Spinal cord (tissue), 10 donors: ENCODE measurements around the gene CAMKK1. TPM values are rescaled to one million over a fixed set of nuclear protein-coding genes. Genes with fewer than 3 reads are reported as not detected.
A peak's percentile ranks its signal among the peaks of the same experiment; 100 is the strongest.

ENCODE experiments used
- DNase-seq, 6 donors: peaks; one replicate each; pipeline versions ENCODE4 v3.0.0 to v3.0.0-alpha.2; 2013 to 2015; ENCODE audit warnings: low spot score in 6 of 6, low read depth in 4 of 6
- H3K27ac ChIP-seq: one replicate; pipeline ENCODE4 v1.5.1; 2013; ENCODE audit warnings: low read depth, low read length, control low read depth
- H3K27me3 ChIP-seq: one replicate; pipeline ENCODE4 v1.6.1; 2013; ENCODE audit warnings: low read length; ENCODE audit not compliant: control insufficient read depth, insufficient read depth
- H3K36me3 ChIP-seq: one replicate; pipeline ENCODE4 v1.6.1; 2013; ENCODE audit warnings: low read length; ENCODE audit not compliant: control insufficient read depth, insufficient read depth
- H3K4me1 ChIP-seq: one replicate; pipeline ENCODE4 v1.6.1; 2013; ENCODE audit warnings: low read length; ENCODE audit not compliant: control insufficient read depth, insufficient read depth
- H3K4me3 ChIP-seq: one replicate; pipeline ENCODE4 v1.5.1; 2013; ENCODE audit warnings: low read depth, low read length, control low read depth
- H3K9me3 ChIP-seq: one replicate; pipeline ENCODE4 v1.6.1; 2013; ENCODE audit warnings: low read length; ENCODE audit not compliant: control insufficient read depth, insufficient read depth
- WGBS: methylation state at CpG from one replicate; pipeline ENCODE4 v1.1.5; 2013; ENCODE audit warnings: missing lambda C conversion rate; ENCODE audit not compliant: insufficient coverage; 5-methylcytosine and 5-hydroxymethylcytosine counted together
- polyA plus RNA-seq, 2 donors: library from polyadenylated mRNA; unstranded; fragments of 120-200 nt; gene quantifications; one replicate each; pipeline ENCODE4 v1.2.1, GENCODE V29; 2013; ENCODE audit not compliant: insufficient read length in 2 of 2
- total RNA-seq, 2 donors: library from RNA; depleted of rRNA in 1 of 2; stranded (reverse); fragments of 120-200 nt in 1 of 2; fragments of >200 nt in 1 of 2; gene quantifications; one replicate each; pipeline versions ENCODE4 v1.2.3 to v1.2.4, GENCODE V29; 2013 to 2014
- donor health status: healthy.

The CAMKK1 gene
- total and polyA plus RNA-seq, 4 donors = 5.2 to 22.5 (median 13.5) TPM

DNA sequence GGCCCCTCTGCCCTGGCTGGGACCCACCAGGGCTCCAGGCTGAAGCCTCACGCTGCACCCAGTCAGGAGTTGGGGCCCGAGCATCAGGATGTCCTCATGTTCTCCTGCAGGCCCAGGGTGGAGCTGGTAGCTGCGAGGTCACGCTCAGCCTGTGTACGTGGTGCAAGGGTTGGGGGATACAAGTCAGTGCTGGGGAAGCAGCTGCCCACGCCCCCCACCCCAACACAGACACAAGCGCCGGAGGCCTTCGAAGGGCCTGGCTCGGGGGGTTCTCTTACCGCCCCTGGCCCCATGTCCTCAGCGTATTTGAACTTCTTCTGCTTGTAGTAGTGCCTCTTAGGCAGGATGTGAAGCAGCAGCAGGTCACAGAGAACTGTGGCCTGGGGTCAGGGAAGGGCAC lies 4.9 kb upstream of the CAMKK1 start:
- Histone ChIP-seq H3K4me3 (no peak overlapping the region), H3K9me3 (no peaks in the 10 kb centered on the region), H3K27me3 (no peaks in the 10 kb centered on the region), H3K27ac (no peak overlapping the region), H3K4me1 (peaks cover 30% of the 10 kb centered on the region), H3K36me3 (no peaks in the 10 kb centered on the region)
- WGBS = 88% methylated on average over 3 of the region's 12 CpGs
- DNase-seq = no peak

- peaks cover 34% of the 10 kb centered on the region for H3K4me1 ChIP-seq
- no peak overlapping the region for H3K27ac ChIP-seq
- no peaks in the 10 kb centered on the region for H3K27me3 ChIP-seq
- H3K9me3 ChIP-seq = no peaks in the 10 kb centered on the region
- WGBS = 81% methylated on average over 5 of the region's 6 CpGs
- no peak for DNase-seq
- no peak overlapping the region for H3K4me3 ChIP-seq
- H3K36me3 ChIP-seq = no peaks in the 10 kb centered on the region
Observed at GRCh38 chr17:3896968-3897235, 4.0 kb upstream of the CAMKK1 start.

GRCh38 chr17:3896108-3896967 lies 3.5 kb upstream of the CAMKK1 start:
- H3K27ac ChIP-seq = no peak overlapping the region
- no peaks in the 10 kb centered on the region for H3K27me3 ChIP-seq
- no peaks in the 10 kb centered on the region for H3K9me3 ChIP-seq
- DNase-seq = peak in 1 of 6 donors; percentile 55
- H3K36me3 ChIP-seq = no peaks in the 10 kb centered on the region
- peaks cover 40% of the 10 kb centered on the region for H3K4me1 ChIP-seq
- WGBS = 52% methylated on average over 13 of the region's 15 CpGs
- no peak overlapping the region for H3K4me3 ChIP-seq

GRCh38 chr17:3895354-3895753 lies 2.5 kb upstream of the CAMKK1 start:
- no peak overlapping the region for H3K4me3 ChIP-seq
- H3K4me1 ChIP-seq = peaks cover 47% of the 10 kb centered on the region
- no peak for DNase-seq
- H3K9me3 ChIP-seq = no peaks in the 10 kb centered on the region
- WGBS = no CpG with 5 or more reads among the region's 3 CpGs
- no peaks in the 10 kb centered on the region for H3K36me3 ChIP-seq
- H3K27me3 ChIP-seq = no peaks in the 10 kb centered on the region
- H3K27ac ChIP-seq = no peak overlapping the region

GRCh38 chr17:3894911-3895343 lies 2.1 kb upstream of the CAMKK1 start:
- Histone ChIP-seq H3K9me3 (no peaks in the 10 kb centered on the region), H3K36me3 (no peaks in the 10 kb centered on the region), H3K4me3 (no peak overlapping the region), H3K27ac (no peak overlapping the region), H3K27me3 (no peaks in the 10 kb centered on the region), H3K4me1 (peaks cover 51% of the 10 kb centered on the region)
- WGBS = 56% methylated on average over 2 of the region's 2 CpGs
- DNase-seq = peak in 1 of 6 donors; percentile 47

DNA sequence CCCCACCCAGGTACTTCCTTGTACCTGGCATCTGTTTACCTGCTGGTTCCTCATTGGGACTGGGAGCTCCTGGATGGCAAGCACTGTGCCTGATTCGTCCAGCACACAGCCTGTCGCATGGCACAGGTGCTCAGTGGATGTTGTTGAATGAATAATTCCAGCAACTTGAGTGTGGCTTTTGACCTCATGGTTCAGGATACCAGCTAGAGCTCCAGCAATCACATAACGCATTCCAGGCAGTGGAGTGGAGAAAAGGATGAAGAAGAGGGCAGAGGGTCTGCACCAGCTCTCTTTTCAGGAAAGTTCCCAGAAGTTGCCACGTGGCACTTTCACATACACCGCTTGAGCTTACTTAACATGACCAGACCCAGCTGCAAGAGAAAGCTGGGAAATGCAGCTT lies 1.3 kb upstream of the CAMKK1 start:
- Histone ChIP-seq H3K27ac (no peak overlapping the region), H3K27me3 (no peaks in the 10 kb centered on the region), H3K9me3 (no peaks in the 10 kb centered on the region), H3K36me3 (peaks cover 5% of the 10 kb centered on the region), H3K4me3 (no peak overlapping the region), H3K4me1 (peaks cover 58% of the 10 kb centered on the region)
- WGBS = 90% methylated on average over 4 of the region's 5 CpGs
- no peak for DNase-seq

- H3K4me1 ChIP-seq = peaks cover 63% of the 10 kb centered on the region
- H3K27me3 ChIP-seq = no peaks in the 10 kb centered on the region
- no peaks in the 10 kb centered on the region for H3K9me3 ChIP-seq
- H3K4me3 ChIP-seq = no peak overlapping the region
- H3K36me3 ChIP-seq = peaks cover 5% of the 10 kb centered on the region
- 80% methylated on average over 7 of the region's 7 CpGs for WGBS
- no peak for DNase-seq
- H3K27ac ChIP-seq = no peak overlapping the region
Observed at GRCh38 chr17:3893720-3894116, 865 bp upstream of the CAMKK1 start.

DNA sequence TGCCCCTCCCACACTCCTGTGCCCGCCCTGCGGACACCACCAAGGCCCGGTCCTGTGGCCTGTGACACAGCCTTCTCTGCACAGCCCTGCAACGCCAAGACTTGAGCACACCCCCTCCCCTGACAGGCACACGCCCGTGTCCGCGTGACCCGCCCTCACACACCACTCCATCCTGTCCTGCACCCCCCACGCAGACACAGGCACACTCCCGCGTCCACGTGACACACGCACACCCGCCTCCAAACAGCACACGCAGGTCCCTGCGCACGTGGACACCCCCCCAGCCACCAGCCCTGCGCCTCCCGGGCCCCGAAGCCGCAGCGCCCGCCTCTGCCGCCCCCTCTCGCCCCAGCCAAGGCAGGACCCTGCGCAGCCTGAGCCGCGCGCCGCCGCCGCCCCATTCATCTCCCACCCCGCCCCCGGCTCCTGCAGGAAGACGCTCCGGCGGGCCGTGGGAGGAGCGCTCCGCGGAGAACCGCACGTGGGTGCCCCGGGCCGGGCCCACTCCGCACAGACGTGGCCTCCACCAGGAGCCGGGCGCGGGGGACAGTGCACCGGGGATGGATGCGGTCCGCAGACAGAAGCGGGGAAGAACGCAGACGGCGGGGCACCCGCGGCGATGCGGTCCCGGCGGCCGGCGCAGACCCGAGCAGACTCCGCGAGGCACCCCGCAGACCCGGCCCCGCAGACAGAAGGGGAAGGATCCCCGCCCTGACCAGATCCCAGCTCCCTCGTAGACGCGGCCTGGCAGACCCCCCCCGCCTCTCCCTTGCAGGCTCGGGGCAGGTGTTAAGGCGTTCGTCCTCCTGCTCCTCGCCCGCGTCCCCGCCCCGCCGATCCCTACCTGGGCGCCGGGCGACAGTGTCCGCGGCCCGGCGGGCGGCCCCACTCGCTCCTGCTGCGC lies 506 bp downstream of the CAMKK1 start:
- Histone ChIP-seq H3K27me3 (no peaks in the 10 kb centered on the region), H3K27ac (no peak overlapping the region), H3K9me3 (no peaks in the 10 kb centered on the region), H3K36me3 (peaks cover 5% of the 10 kb centered on the region), H3K4me1 (peaks cover 76% of the 10 kb centered on the region), H3K4me3 (peak overlapping the region; percentile 41)
- under 1% methylated on average over 96 of the region's 96 CpGs for WGBS
- DNase-seq = peak in 2 of 6 donors; percentile 72 to 82

DNA sequence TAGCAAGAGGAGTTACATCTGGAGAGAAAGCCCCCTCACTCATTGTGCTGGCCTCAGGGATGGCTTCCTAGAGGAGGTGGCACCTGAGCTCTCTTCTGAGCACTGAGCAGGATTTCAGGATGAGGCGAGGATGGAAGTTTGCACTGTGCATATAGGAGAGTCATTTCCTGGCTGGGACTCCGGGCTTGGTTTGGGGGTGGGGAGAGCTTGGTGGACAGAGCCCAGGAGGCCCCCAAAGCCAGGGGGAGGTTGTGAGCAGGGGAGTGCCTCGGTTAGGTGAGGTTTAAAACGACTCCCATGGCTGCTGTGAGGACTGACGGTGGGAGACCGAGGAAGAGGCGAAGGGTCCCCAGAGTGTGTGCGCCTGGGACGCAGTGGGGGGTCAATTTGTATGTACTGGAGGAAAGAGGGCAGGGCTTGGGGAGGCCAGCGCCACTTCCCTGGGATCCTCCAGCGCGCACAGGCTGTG lies 1.2 kb downstream of the CAMKK1 start:
- Histone ChIP-seq H3K36me3 (peaks cover 5% of the 10 kb centered on the region), H3K27ac (no peak overlapping the region), H3K4me3 (peak overlapping the region; percentile 27), H3K27me3 (no peaks in the 10 kb centered on the region), H3K9me3 (no peaks in the 10 kb centered on the region), H3K4me1 (peaks cover 79% of the 10 kb centered on the region)
- no peak for DNase-seq
- 20% methylated on average over 12 of the region's 12 CpGs for WGBS
